ENCODE results near the gene PKP2.

The PKP2 gene

GRCh38 chr12:32846053-32846452 is 50.5 kb downstream of the PKP2 start:
- no peak overlapping the region for H3K4me3 ChIP-seq (replicated peaks; ENCODE audit: low read depth, low read length)
- DNase-seq (ENCODE audit: low read depth) = no peak
- TF ChIP-seq CTCF (IDR thresholded peaks at IDR 0.05; ENCODE audit: low read length, missing control alignments) = no peak

- no peak overlapping the region for H3K4me3 ChIP-seq (replicated peaks; ENCODE audit: low read depth, low read length)
- DNase-seq (ENCODE audit: low read depth) = peak; percentile 67
- TF ChIP-seq CTCF (IDR thresholded peaks at IDR 0.05; ENCODE audit: low read length, missing control alignments) = no peak
Measured at GRCh38 chr12:32843528-32844095, 53.0 kb downstream of the PKP2 start.

- H3K4me3 ChIP-seq (replicated peaks; ENCODE audit: low read depth, low read length) = no peak overlapping the region
- TF ChIP-seq CTCF (IDR thresholded peaks at IDR 0.05; ENCODE audit: low read length, missing control alignments) = no peak
- DNase-seq (ENCODE audit: low read depth) = no peak
Measured at GRCh38 chr12:32841061-32841460, 55.5 kb downstream of the PKP2 start.

GRCh38 chr12:32839828-32840227 is 56.7 kb downstream of the PKP2 start:
- DNase-seq (ENCODE audit: low read depth) = no peak
- no peak overlapping the region for H3K4me3 ChIP-seq (replicated peaks; ENCODE audit: low read depth, low read length)
- no peak for TF ChIP-seq CTCF (IDR thresholded peaks at IDR 0.05; ENCODE audit: low read length, missing control alignments)

- no peak for TF ChIP-seq CTCF (IDR thresholded peaks at IDR 0.05; ENCODE audit: low read length, missing control alignments)
- no peak overlapping the region for H3K4me3 ChIP-seq (replicated peaks; ENCODE audit: low read depth, low read length)
Measured at GRCh38 chr12:32837974-32838373, 58.6 kb downstream of the PKP2 start.

GRCh38 chr12:32836710-32837109 is 59.9 kb downstream of the PKP2 start:
- DNase-seq (ENCODE audit: low read depth) = no peak
- H3K4me3 ChIP-seq (replicated peaks; ENCODE audit: low read depth, low read length) = no peak overlapping the region
- no peak for TF ChIP-seq CTCF (IDR thresholded peaks at IDR 0.05; ENCODE audit: low read length, missing control alignments)

More at GRCh38 chr12:32837974-32838373, 58.6 kb downstream of the PKP2 start:
- no peak for DNase-seq (ENCODE audit: low read depth)

GRCh38 chr12:32834122-32834521 is 62.5 kb downstream of the PKP2 start:
- H3K4me3 ChIP-seq (replicated peaks; ENCODE audit: low read depth, low read length) = no peak overlapping the region
- DNase-seq (ENCODE audit: low read depth) = no peak
- no peak for TF ChIP-seq CTCF (IDR thresholded peaks at IDR 0.05; ENCODE audit: low read length, missing control alignments)
